Skeletal muscle cell (primary cell): ENCODE data around the gene WWOX.
A peak's percentile ranks its signal among the peaks of the same experiment; 100 is the strongest.

ENCODE experiments used
- DNase-seq: peaks from one replicate; pipeline ENCODE4 v3.0.0-alpha.2; 2010; ENCODE audit warnings: low read depth
- H3K4me3 ChIP-seq: 2 replicates; pipeline ENCODE4 v1.5.1; 2011; ENCODE audit warnings: low read depth, mild to moderate bottlenecking, control low read depth, low read length, moderate library complexity

WWOX gene

GRCh38 chr16:78102122-78102660, 2.7 kb downstream of the WWOX start:
- DNase-seq = no peak
- H3K4me3 ChIP-seq = no peak overlapping the region

GRCh38 chr16:78102865-78103264, 3.4 kb downstream of the WWOX start:
- H3K4me3 ChIP-seq = no peak overlapping the region
- DNase-seq = no peak

- DNase-seq = no peak
- H3K4me3 ChIP-seq = no peak overlapping the region
These were observed 6.1 kb downstream of the WWOX start for GRCh38 chr16:78105517-78105916.

GRCh38 chr16:78106686-78107085, 7.2 kb downstream of the WWOX start:
- no peak overlapping the region for H3K4me3 ChIP-seq
- DNase-seq = no peak

GRCh38 chr16:78108451-78108850, 9.0 kb downstream of the WWOX start:
- DNase-seq = no peak
- H3K4me3 ChIP-seq = no peak overlapping the region

- no peak for DNase-seq
- no peak overlapping the region for H3K4me3 ChIP-seq
These were observed 13.8 kb downstream of the WWOX start for GRCh38 chr16:78113258-78113657.

- DNase-seq = no peak
- no peak overlapping the region for H3K4me3 ChIP-seq
These were observed 16.2 kb downstream of the WWOX start for GRCh38 chr16:78115659-78116058.

GRCh38 chr16:78116946-78117345, 17.5 kb downstream of the WWOX start:
- no peak for DNase-seq

GRCh38 chr16:78117391-78117790, 17.9 kb downstream of the WWOX start:
- H3K4me3 ChIP-seq = no peak overlapping the region
- DNase-seq = no peak

More at GRCh38 chr16:78116946-78117345, 17.5 kb downstream of the WWOX start:
- H3K4me3 ChIP-seq = no peak overlapping the region

GRCh38 chr16:78118469-78119025, 19.1 kb downstream of the WWOX start:
- no peak for DNase-seq

GRCh38 chr16:78122774-78123315, 23.4 kb downstream of the WWOX start:
- no peak for DNase-seq

More at GRCh38 chr16:78118469-78119025, 19.1 kb downstream of the WWOX start:
- H3K4me3 ChIP-seq = no peak overlapping the region

GRCh38 chr16:78125112-78125844, 25.8 kb downstream of the WWOX start:
- DNase-seq = no peak
- H3K4me3 ChIP-seq = no peak overlapping the region

More at GRCh38 chr16:78122774-78123315, 23.4 kb downstream of the WWOX start:
- no peak overlapping the region for H3K4me3 ChIP-seq

- no peak overlapping the region for H3K4me3 ChIP-seq
- DNase-seq = no peak
These were observed 27.2 kb downstream of the WWOX start for GRCh38 chr16:78126662-78127061.

- H3K4me3 ChIP-seq = no peak overlapping the region
- peak; percentile 24 for DNase-seq
These were observed 27.7 kb downstream of the WWOX start for GRCh38 chr16:78127130-78127529.

- no peak overlapping the region for H3K4me3 ChIP-seq
- no peak for DNase-seq
These were observed 29.5 kb downstream of the WWOX start for GRCh38 chr16:78128913-78129312.

- no peak overlapping the region for H3K4me3 ChIP-seq
- DNase-seq = no peak
These were observed 29.9 kb downstream of the WWOX start for GRCh38 chr16:78129349-78129748.

- H3K4me3 ChIP-seq = no peak overlapping the region
- DNase-seq = no peak
These were observed 30.7 kb downstream of the WWOX start for GRCh38 chr16:78130083-78130608.

GRCh38 chr16:78130950-78131349, 31.5 kb downstream of the WWOX start:
- no peak overlapping the region for H3K4me3 ChIP-seq
- no peak for DNase-seq

GRCh38 chr16:78133919-78134318, 34.5 kb downstream of the WWOX start:
- H3K4me3 ChIP-seq = no peak overlapping the region
- DNase-seq = no peak

GRCh38 chr16:78134944-78135619, 35.6 kb downstream of the WWOX start:
- H3K4me3 ChIP-seq = no peak overlapping the region
- DNase-seq = no peak
